IPS-NIHi7 (cell line): ENCODE measurements around the gene MAPK1.
"Not testable (repeated sequence)": the region's sequence is repeated elsewhere in the genome, so short reads cannot be mapped to it uniquely, and the experiment has no call there.

Experiments used
- DNase-seq: peaks from one replicate; pipeline ENCODE4 v3.0.0; 2012; ENCODE audit warnings: mixed read lengths; ENCODE audit errors: extremely low spot score

MAPK1 gene

GRCh38 chr22:21758091-21758864, 109.2 kb downstream of the MAPK1 start:
- no peak for DNase-seq

- no peak for DNase-seq
Observed at GRCh38 chr22:21755851-21756284, 111.6 kb downstream of the MAPK1 start.

GRCh38 chr22:21754523-21754922, 112.9 kb downstream of the MAPK1 start:
- DNase-seq = no peak

GRCh38 chr22:21753374-21754111, 113.9 kb downstream of the MAPK1 start:
- DNase-seq = no peak

GRCh38 chr22:21752276-21752675, 115.2 kb downstream of the MAPK1 start:
- no peak for DNase-seq

- DNase-seq = no peak
Observed at GRCh38 chr22:21745948-21746347, 121.5 kb downstream of the MAPK1 start.

GRCh38 chr22:21744917-21745316, 122.5 kb downstream of the MAPK1 start:
- not testable (repeated sequence) for DNase-seq

GRCh38 chr22:21741790-21742189, 125.7 kb downstream of the MAPK1 start:
- DNase-seq = no peak

- no peak for DNase-seq
Observed at GRCh38 chr22:21741059-21741458, 126.4 kb downstream of the MAPK1 start.

- no peak for DNase-seq
Observed at GRCh38 chr22:21739828-21740377, 127.5 kb downstream of the MAPK1 start.

- DNase-seq = no peak
Observed at GRCh38 chr22:21738966-21739365, 128.5 kb downstream of the MAPK1 start.

GRCh38 chr22:21738081-21738480, 129.4 kb downstream of the MAPK1 start:
- DNase-seq = no peak

GRCh38 chr22:21736948-21737347, 130.5 kb downstream of the MAPK1 start:
- DNase-seq = no peak

- no peak for DNase-seq
Observed at GRCh38 chr22:21736084-21736642, 131.3 kb downstream of the MAPK1 start.

- peak; percentile 99 for DNase-seq
Observed at GRCh38 chr22:21735200-21736083, 132.0 kb downstream of the MAPK1 start, which contains the start of gene YPEL1. TSS of gene YPEL1 (minus strand) at chr22:21735794. CDS start at chr22:21710744, 25,050 bp downstream.

- DNase-seq = no peak
Observed at GRCh38 chr22:21734540-21735199, 132.8 kb downstream of the MAPK1 start.

GRCh38 chr22:21731503-21731902, 135.9 kb downstream of the MAPK1 start:
- DNase-seq = no peak

- no peak for DNase-seq
Observed at GRCh38 chr22:21730535-21731308, 136.7 kb downstream of the MAPK1 start.

GRCh38 chr22:21729184-21729583, 138.3 kb downstream of the MAPK1 start:
- not testable (repeated sequence) for DNase-seq

- DNase-seq = no peak
Observed at GRCh38 chr22:21728270-21728669, 139.2 kb downstream of the MAPK1 start.
